ENCODE data around the gene EPHB4. TPM values are rescaled to one million over a fixed set of nuclear protein-coding genes. Genes with fewer than 3 reads are reported as not detected.

EPHB4 gene
- total and polyA plus RNA-seq, 7 donors: 5.1 to 13.9 (median 10.3) TPM

- intact Hi-C loops (cut with DNase I): no loop called here
- no peaks in the 10 kb centered on the region for H3K36me3 ChIP-seq (ENCODE audit: insufficient read depth in 1 of 2, low read depth in 1 of 2)
- DNase-seq (peak; percentile 29 to 46), ATAC-seq (peak; percentile 11 to 29 (median 17))
- H3K27ac ChIP-seq: peak overlapping the region; percentile 30
- WGBS, 3 donors: 1 to 3% (median 1%) methylated on average over 42 to 71 of the region's 71 CpGs
- no peak for TF ChIP-seq CTCF (IDR thresholded peaks at IDR 0.05)
- H3K4me1 ChIP-seq: no peaks in the 10 kb centered on the region
- peak overlapping the region; percentile 67 for H3K4me3 ChIP-seq
- peaks cover 0 to 56% (median 13%) of the 10 kb centered on the region in 3 donors for H3K27me3 ChIP-seq (ENCODE audit: insufficient read depth in 3 of 3, low read length in 2 of 3)
- no peaks in the 10 kb centered on the region for H3K9me3 ChIP-seq
These were observed 601 bp downstream of the EPHB4 start for GRCh38 chr7:100826514-100827329.

GRCh38 chr7:100825751-100826513, 1.4 kb downstream of the EPHB4 start:
- Histone ChIP-seq H3K36me3 (ENCODE audit: insufficient read depth in 1 of 2, low read depth in 1 of 2) (no peaks in the 10 kb centered on the region), H3K27me3 (ENCODE audit: insufficient read depth in 3 of 3, low read length in 2 of 3) (peaks cover 0 to 53% (median 13%) of the 10 kb centered on the region in 3 donors), H3K9me3 (no peaks in the 10 kb centered on the region), H3K27ac (no peak overlapping the region), H3K4me3 (peak overlapping the region; percentile 67), H3K4me1 (no peaks in the 10 kb centered on the region)
- ATAC-seq (no peak), DNase-seq (peak in 1 of 2 donors; percentile 24)
- 31 to 38% (median 32%) methylated on average over 17 of the region's 17 CpGs for WGBS, 3 donors
- TF ChIP-seq CTCF (IDR thresholded peaks at IDR 0.05): no peak
- intact Hi-C loops (cut with DNase I): no loop called here

- peak in 1 of 4 donors; percentile 26 for ATAC-seq
- intact Hi-C loops (cut with DNase I): no loop called here
- WGBS, 3 donors: 41 to 46% (median 46%) methylated on average over 16 of the region's 16 CpGs
These were observed 2.1 kb downstream of the EPHB4 start for GRCh38 chr7:100825215-100825671.

More at GRCh38 chr7:100825215-100825671, 2.1 kb downstream of the EPHB4 start:
- Histone ChIP-seq H3K27me3 (ENCODE audit: insufficient read depth in 3 of 3, low read length in 2 of 3) (peaks cover 0 to 52% (median 13%) of the 10 kb centered on the region in 3 donors), H3K9me3 (no peaks in the 10 kb centered on the region), H3K36me3 (ENCODE audit: insufficient read depth in 1 of 2, low read depth in 1 of 2) (no peaks in the 10 kb centered on the region), H3K27ac (no peak overlapping the region), H3K4me3 (peak overlapping the region; percentile 67), H3K4me1 (no peaks in the 10 kb centered on the region)
- no peak for TF ChIP-seq CTCF (IDR thresholded peaks at IDR 0.05)
- DNase-seq: peak in 1 of 2 donors; percentile 55

Measured in psoas muscle (tissue), 8 donors.